Islet precursor cell (in vitro differentiated cells): ENCODE data around the gene RAP2C.
"Not testable (repeated sequence)": the region's sequence is repeated elsewhere in the genome, so short reads cannot be mapped to it uniquely, and the experiment has no call there.

Experiments used
- DNase-seq: peaks from one replicate; pipeline ENCODE4 v3.0.0-alpha.2; 2018

RAP2C gene

DNA sequence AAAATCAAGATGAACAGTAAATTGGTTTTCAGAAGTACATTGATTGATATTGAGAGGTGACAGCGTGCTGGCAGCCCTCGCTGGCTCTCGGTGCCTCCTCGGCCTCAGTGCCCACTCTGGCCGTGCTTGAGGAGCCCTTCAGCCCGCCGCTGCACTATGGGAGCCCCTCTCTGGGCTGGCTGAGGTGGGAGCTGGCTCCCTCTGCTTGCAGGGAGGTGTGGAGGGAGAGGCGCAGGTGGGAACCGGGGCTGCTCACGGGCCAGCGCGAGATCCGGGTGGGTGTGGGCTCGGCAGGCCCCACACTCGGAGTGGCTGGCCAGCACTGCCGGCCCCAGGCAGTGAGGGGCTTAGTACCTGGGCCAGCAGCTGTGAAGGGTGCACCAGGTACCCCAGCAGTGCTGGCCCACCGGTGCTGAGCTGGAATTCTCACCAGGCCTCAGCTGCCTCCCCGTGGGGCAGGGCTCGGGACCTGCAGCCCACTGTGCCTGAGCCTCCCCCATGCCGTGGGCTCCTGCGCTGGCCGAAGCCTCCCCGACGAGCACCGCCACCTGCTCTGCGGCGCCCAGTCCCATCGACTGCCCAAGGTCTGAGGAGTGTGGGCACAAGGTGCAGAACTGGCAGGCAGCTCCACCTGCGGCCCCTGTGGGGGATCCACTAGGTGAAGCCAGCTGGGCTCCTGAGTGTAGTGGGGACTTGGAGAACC, 25.2 kb downstream of the RAP2C start:
- no peak for DNase-seq

DNA sequence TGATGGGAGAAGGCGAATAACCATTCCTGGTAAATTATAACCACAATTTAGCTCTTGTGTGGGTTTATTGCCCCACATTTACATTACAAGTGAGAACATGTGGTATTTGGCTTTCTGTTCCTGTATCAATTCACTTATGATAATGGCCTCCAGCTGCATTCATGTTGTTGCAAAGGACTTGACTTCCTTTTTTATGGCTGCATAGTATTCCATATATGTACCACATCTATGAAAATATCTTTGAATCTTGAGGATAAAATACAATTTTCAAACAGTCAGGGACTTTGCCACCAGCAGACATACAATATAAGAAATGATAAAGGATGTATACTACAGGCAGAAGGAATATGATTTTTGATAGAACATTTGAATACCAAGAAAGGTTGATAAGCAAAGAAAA, 27.3 kb downstream of the RAP2C start:
- no peak for DNase-seq

DNA sequence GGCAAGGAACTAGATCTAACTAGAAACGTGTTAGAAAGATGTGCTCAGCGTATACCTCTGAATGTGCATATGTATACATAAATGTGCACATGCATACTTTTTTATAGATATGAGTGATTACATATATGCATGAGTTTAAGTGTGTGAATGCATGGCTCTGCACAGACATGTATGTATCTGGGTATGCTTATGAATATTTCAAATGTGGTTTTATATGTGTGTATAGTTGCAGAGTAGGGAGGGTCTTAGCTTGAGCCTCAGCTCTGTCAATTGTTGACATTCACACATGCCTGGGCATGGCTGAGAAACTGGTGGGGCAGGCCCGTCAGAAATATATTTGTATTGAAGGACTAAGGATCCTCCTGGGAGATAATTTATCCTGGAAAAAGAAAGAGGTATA, 31.1 kb downstream of the RAP2C start:
- no peak for DNase-seq

DNA sequence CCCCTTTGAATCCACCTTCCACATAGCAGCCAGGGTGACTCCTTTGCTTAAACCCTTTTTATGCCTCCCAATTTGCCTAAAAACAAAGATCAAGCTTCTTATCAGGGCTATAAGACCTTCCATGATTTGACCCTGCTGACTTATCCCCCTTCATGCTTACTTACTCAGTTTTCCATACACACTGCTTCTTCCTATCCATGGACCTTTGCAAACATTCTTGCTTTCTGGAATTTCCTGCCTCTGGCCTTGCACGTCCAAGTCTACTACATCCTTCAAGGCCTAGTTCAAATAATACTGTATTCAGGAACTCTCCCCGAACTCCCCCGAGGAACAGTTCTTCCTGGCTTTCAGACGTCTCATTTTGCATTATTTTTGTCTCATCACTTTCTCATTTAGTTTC, 31.8 kb downstream of the RAP2C start:
- no peak for DNase-seq

DNA sequence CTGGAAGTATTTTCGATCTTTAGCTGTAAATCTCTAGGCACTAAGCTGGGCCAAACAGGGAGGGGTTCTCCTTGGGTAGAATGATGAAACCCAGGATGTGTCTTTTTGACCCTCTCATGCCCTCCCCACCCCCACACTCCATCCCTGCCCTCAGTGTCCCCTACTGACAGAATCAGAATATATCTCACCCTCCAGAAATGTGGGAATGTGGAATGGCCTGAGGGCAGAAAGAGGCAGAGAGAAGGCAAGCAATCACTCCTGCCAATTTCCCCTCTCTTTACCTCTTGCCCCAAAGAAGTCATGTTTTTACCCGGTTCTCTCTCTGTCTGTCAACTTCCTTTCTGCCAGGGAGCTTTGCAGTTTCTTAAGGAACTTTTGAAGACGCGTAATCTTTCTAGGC, 34.4 kb downstream of the RAP2C start:
- peak; percentile 57 for DNase-seq

DNA sequence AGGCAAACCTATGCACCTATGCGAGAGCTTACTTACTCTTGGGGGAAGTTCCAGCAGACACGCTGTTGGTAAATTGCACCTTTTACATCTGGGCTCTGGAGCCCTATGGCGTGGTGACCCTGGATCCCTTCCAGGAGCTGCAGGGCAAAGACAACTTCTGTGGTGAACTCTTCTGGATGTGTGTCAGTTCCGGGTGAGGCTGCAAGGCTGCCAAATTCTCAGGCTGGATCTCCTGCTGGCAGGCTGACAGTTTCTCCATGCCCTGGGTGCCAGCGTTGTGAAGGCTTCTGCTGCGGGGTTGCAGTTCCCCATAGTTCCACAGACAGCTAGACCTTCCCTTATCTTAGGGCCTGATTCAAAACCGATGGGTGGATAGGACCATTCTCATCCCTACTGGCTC, 37.9 kb downstream of the RAP2C start:
- no peak for DNase-seq

DNA sequence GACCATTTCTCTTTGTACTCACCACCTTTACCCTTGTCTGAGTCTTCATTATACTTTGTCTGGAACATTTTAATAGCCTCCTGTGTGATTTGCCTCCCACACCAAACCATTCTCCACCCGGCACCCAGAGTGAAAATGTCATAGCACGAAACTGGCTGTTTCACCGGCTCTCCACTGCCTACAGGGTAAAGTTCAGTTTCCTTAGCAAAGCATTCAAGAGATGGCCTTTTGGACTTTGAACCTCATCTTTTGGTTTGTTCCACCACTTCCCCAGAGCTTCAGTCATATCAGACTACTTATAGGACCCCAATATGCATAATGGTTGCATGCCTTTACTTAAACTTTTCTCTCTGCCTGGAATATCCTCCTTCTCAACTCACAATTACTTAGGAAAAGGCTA, 38.3 kb downstream of the RAP2C start:
- no peak for DNase-seq

DNA sequence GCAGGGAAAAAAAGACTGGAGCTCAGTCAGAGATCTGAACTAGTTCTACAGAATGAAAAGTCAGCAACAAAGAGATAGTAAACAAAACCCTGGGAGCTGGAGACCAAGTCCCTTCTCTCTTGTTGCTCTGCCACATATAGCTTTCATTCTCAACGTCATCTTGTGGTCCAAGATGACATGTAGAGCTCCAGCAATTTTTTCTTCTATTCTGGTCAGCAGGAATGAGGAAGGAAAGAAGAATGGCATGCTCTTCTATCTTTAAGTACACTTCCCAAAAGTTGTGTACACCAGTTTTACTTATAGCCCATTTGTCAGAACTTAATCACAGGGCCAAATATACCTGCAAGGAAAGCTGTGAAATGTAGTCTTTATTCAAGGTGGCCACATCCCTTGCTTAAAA, 45.6 kb downstream of the RAP2C start:
- no peak for DNase-seq

DNA sequence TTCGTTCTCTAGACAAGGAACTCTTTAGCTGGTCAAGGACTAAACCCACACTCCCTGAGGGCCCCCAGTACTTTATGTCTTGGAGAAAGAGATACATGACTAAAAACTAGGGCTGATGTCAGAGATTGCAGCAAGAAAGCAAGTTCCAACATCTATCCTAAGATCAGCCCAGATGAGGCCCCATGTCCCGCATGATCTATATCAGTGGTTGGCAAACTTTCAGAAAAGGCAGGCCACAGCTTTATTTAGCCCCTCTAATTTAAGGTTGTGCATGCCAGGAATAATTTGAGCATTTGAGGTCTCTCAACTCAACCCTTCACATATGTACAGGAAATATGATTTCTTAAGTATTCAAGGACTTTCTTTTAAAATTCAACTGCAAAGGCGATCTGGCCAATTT, 47.4 kb downstream of the RAP2C start:
- DNase-seq = no peak

DNA sequence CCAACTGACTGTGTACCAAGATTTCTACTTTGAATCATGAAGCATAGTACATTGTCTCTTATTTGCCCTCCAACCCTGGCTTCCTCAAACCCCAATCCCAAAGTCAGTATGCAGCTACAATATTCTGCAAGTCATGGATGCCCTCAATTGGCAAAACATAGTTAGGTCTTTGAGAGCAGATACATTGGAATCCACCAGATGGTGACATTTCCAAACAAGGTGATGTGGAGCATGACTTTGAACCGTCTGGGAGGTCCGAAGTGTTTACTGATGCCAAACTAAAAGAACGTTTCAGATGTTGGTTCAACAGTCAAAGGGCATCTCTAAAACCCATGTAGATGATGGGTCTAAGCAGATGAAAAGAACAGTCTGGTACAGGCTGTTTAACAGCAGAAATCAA, 47.8 kb downstream of the RAP2C start:
- no peak for DNase-seq

DNA sequence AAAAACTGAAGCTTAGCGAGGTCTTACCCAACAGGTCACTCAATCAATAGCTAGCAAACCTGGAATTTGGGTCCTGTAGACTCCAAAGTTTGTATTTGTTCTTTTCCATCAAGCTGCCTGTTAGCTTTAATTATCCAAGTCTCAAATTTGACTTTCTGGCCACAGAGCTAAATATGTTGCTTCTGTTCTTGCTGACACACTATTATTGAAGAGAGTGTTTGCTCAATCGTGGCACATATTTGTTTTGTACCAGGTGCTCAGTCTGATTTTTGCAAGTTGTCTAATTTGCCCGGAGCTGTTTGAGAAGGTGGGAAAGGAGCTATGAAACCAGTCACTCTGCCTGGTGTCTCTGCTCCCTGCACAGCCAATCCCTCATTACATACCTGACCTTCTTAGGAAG, 49.7 kb downstream of the RAP2C start:
- no peak for DNase-seq

DNA sequence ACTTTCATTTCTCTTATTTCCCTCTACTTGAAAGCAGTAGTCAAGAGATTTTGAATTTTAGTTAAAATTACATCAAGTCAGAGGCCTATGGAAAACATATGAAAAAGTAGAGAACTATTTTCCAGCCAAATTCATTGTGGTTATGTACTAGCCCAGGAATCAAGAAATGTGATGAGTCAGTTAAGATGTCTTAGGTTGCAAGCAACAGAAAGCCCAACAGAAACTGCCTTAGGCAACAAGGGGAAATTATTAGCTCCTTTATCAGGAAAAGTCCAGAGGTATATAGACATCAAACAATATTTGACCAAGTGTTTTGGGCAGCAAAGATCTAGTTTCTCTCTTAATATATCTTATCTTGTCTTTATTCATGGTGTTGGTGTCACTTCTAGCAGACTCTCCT, 53.6 kb downstream of the RAP2C start:
- no peak for DNase-seq

DNA sequence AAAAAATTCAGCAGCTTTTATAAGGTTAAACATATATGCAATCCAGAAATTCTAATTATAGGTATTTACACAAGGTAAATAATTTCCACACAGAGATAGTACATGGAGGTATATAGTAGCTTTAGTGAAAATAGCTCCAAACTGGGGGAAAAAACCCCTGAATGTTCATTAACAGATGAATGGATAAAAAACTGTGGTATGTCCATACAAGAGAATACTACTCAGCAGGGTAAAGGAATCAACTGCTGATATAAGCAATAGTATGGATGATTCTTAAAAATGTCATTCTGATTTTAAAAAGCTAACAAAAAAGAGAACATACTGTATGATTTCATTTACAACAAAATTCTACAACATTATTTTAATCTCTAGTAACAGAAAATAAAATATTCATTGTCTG, 54.2 kb downstream of the RAP2C start:
- DNase-seq = no peak

DNA sequence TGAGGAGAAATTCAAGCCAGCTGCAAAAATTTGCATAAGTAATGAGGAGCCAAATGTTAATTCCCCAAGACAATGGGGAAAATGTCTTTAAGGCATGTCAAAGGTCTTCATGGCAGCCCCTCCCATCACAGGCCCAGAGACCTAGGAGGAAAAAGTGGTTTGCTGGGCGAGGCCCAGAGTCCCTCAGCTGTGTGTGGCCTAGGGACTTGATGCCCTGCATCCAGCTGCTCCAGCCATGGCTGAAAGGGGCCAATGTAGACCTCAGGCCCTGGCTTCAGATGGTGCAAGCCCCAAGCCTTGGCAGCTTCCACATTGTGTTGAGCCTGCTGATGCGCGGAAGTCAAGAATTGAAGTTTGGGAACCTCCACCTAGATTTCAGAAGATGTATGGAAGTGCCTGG, 56.2 kb downstream of the RAP2C start:
- DNase-seq = not testable (repeated sequence)

DNA sequence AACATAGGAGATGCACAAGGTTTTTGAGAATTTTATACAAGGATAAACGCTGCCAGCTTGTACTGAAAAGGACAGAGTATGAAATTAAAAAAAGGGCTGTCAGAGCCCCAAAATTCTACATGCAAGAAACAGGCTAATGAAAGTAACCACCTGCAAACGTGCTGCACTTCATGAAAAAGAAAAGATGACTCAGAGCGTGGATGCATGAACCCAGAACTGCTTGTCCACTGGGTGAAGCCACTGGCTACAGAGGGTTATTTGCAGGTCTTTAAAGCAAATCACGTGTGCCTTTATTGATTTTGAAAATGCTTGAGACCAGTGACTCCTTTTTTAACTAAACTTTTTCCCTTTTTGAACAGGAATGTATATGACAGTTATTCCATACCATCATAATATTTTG, 66.1 kb downstream of the RAP2C start:
- DNase-seq = no peak
